Neural cell (in vitro differentiated cells): Measurements from ENCODE around the gene NTN5. TPM values are rescaled to one million over a fixed set of nuclear protein-coding genes. Genes with fewer than 3 reads are reported as not detected.

ENCODE experiments used
- H2AFZ ChIP-seq: fragments of 200-600, 300-800 bp; sonication (generic), shearing (Covaris generic); 2 replicates; pipeline ENCODE4 v1.6.0; 2014; ENCODE audit warnings: low read depth, mild to moderate bottlenecking, antibody characterized with exemption, low read length, moderate library complexity
- H3F3A ChIP-seq: fragments of 200-600 bp; shearing (Covaris generic); 2 replicates; pipeline ENCODE4 v1.6.1; 2016; ENCODE audit warnings: mild to moderate bottlenecking, moderate library complexity, mixed read lengths, antibody characterized with exemption, low read length; ENCODE audit not compliant: insufficient read depth, poor library complexity, severe bottlenecking
- H3K27ac ChIP-seq: fragments of 200-600, 300-800 bp; sonication (generic), shearing (Covaris generic); 2 replicates; pipeline ENCODE4 v1.5.1; 2014; ENCODE audit warnings: mild to moderate bottlenecking, low read length, moderate library complexity
- H3K27me3 ChIP-seq: fragments of 300-800, 200-600 bp; sonication (generic), shearing (Covaris generic); 2 replicates; pipeline ENCODE4 v1.6.0; 2014; ENCODE audit warnings: mild to moderate bottlenecking, low read depth, low read length, moderate library complexity; ENCODE audit not compliant: insufficient read depth
- H3K36me3 ChIP-seq: fragments of 300-800, 200-600 bp; sonication (generic), shearing (Covaris generic); 2 replicates; pipeline ENCODE4 v1.5.1; 2014; ENCODE audit warnings: mild to moderate bottlenecking, antibody characterized with exemption, low read length, moderate library complexity; ENCODE audit not compliant: insufficient read depth
- H3K4me2 ChIP-seq: fragments of 300-800, 200-600 bp; sonication (generic), shearing (Covaris generic); 2 replicates; pipeline ENCODE4 v1.6.0; 2014; ENCODE audit warnings: mild to moderate bottlenecking, low read length
- H3K4me3 ChIP-seq: fragments of 300-800, 200-600 bp; sonication (generic), shearing (Covaris generic); 2 replicates; pipeline ENCODE4 v1.5.1; 2014; ENCODE audit warnings: mild to moderate bottlenecking, low read length, moderate library complexity
- H3K79me2 ChIP-seq: fragments of 200-600 bp; shearing (Covaris generic); replicated peaks from 2 replicates; pipeline ENCODE4 v1.6.0; 2014; ENCODE audit warnings: mild to moderate bottlenecking, low read length, moderate library complexity; ENCODE audit not compliant: insufficient read depth
- H3K9ac ChIP-seq: fragments of 300-800, 200-600 bp; sonication (generic), shearing (Covaris generic); 2 replicates; pipeline ENCODE4 v1.6.1; 2016; ENCODE audit warnings: mild to moderate bottlenecking, low read length, mixed read lengths
- H3K9me2 ChIP-seq: fragments of 200-600 bp; shearing (Covaris generic); 2 replicates; pipeline ENCODE4 v1.6.1; 2016; ENCODE audit warnings: mild to moderate bottlenecking, low read length, mixed read lengths; ENCODE audit not compliant: insufficient read depth
- H3K9me3 ChIP-seq: fragments of 200-600, 300-800 bp; sonication (generic), shearing (Covaris generic); 2 replicates; pipeline ENCODE4 v1.6.1; 2016; ENCODE audit warnings: mild to moderate bottlenecking, mixed run types, low read length, moderate library complexity, mixed read lengths
- H4K20me1 ChIP-seq: fragments of 200-600 bp; shearing (Covaris generic); 2 replicates; pipeline ENCODE4 v1.6.1; 2016; ENCODE audit warnings: mild to moderate bottlenecking, mixed run types; ENCODE audit not compliant: insufficient read depth
- CTCF ChIP-seq: fragments of 450-650 bp; IDR thresholded peaks from 2 replicates; pipeline ENCODE4 v1.5.1; 2014; ENCODE audit warnings: antibody characterized with exemption, mild to moderate bottlenecking, moderate library complexity; ENCODE audit not compliant: poor library complexity, severe bottlenecking
- EP300 ChIP-seq: fragments of 450-650 bp; conservative IDR thresholded peaks from 2 replicates; pipeline ENCODE4 v1.6.1; 2014; ENCODE audit warnings: antibody characterized with exemption, mild to moderate bottlenecking, moderate library complexity; ENCODE audit not compliant: poor library complexity, severe bottlenecking
- EZH2 ChIP-seq: fragments of 200-600, 300-800 bp; shearing (Covaris generic), sonication (generic); IDR thresholded peaks from 2 replicates; pipeline ENCODE4 v1.6.1; 2014; ENCODE audit warnings: antibody characterized with exemption, low read length, borderline replicate concordance, mild to moderate bottlenecking; ENCODE audit not compliant: insufficient read depth, poor library complexity, severe bottlenecking
- MXI1 ChIP-seq: fragments of 450-650 bp; conservative IDR thresholded peaks from 2 replicates; pipeline ENCODE4 v1.6.1; 2014; ENCODE audit warnings: antibody characterized with exemption, mild to moderate bottlenecking; ENCODE audit not compliant: poor library complexity, severe bottlenecking
- POLR2AphosphoS5 ChIP-seq: IDR thresholded peaks from 2 replicates; pipeline ENCODE4 v1.6.1; 2012
- RAD21 ChIP-seq: fragments of 450-650 bp; conservative IDR thresholded peaks from 2 replicates; pipeline ENCODE4 v1.6.1; 2014; ENCODE audit warnings: antibody characterized with exemption, mild to moderate bottlenecking, moderate library complexity
- REST ChIP-seq: IDR thresholded peaks from 2 replicates; pipeline ENCODE4 v1.6.1; 2012; ENCODE audit warnings: borderline replicate concordance
- SMC3 ChIP-seq: fragments of 450-650 bp; conservative IDR thresholded peaks from 2 replicates; pipeline ENCODE4 v1.6.1; 2014; ENCODE audit warnings: antibody characterized with exemption, mild to moderate bottlenecking, moderate library complexity; ENCODE audit not compliant: poor library complexity
- TAF1 ChIP-seq: IDR thresholded peaks from 2 replicates; pipeline ENCODE4 v1.6.1; 2012; ENCODE audit warnings: low read depth
- polyA plus RNA-seq: library from polyadenylated mRNA; depleted of rRNA; stranded (reverse); fragments of >200 nt; gene quantifications from 2 replicates; pipeline ENCODE4 v1.2.3, GENCODE V29; 2014

Gene NTN5
- polyA plus RNA-seq, 1 donor from 2014 or later = not detected

GRCh38 chr19:48714759-48715675 is 42.2 kb upstream of the NTN5 start:
- H2AFZ ChIP-seq = peak overlapping the region; percentile 60
- TF ChIP-seq TAF1 (no peak), SMC3 (no peak), EP300 (no peak), REST (no peak), RAD21 (no peak), CTCF (no peak), EZH2 (no peak), POLR2AphosphoS5 (no peak), MXI1 (no peak)
- H3K4me3 ChIP-seq = peak overlapping the region; percentile 87
- H3F3A ChIP-seq = no peaks in the 10 kb centered on the region
- no peaks in the 10 kb centered on the region for H3K27me3 ChIP-seq
- no peaks in the 10 kb centered on the region for H4K20me1 ChIP-seq
- no peaks in the 10 kb centered on the region for H3K9me3 ChIP-seq
- H3K79me2 ChIP-seq = no peaks in the 10 kb centered on the region
- H3K9ac ChIP-seq = peak overlapping the region; percentile 65
- H3K9me2 ChIP-seq = no peaks in the 10 kb centered on the region
- peak overlapping the region; percentile 56 for H3K27ac ChIP-seq
- H3K36me3 ChIP-seq = no peaks in the 10 kb centered on the region
- H3K4me2 ChIP-seq = peak overlapping the region; percentile 51

DNA sequence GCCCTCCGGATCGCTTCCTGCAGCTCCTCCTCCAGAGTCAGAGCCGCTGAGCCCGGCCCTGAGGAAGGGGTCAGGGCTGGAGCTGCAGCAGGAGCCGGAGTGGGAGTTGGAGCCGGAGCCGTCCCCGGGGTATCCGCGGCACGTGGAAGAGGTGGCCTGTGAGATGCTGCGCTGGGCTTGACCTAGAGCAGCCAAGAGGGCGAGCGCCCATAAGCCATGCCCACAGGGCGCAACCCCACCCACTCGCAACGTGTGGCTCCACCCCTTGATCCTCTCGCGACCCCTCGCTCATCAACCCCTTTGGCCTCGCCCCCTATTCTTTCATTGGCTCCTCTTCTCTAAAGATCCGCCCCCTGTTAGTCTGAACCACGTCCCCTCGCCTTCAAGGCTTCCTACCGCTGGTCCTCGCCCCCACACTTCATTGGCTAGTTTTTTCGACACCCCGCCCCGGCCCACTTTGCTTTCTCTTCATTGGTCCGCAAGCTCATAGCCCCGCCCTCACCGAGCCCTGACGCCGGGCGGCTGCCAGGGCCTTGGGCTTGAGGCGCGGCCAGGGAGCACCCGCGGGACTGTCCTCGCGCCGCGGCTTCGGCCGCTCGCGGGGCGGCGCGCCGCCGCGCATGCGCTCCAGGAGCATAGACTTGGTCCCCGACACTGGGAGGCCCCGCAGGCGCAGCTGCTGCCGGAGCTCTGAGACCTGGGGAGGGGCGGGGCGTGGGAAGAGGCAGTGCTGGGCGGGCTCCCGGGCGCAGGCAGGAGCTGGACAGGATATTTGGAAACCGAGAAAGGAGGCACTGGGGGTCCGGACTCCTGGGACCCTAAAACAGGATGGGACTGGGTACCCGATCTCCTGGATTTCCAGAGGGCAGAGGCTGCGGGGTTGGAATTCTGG is 41.3 kb upstream of the NTN5 start:
- Histone ChIP-seq H3K4me2 (peak overlapping the region; percentile 79), H3K27ac (peak overlapping the region; percentile 56), H3K9ac (peak overlapping the region; percentile 74), H3K79me2 (no peaks in the 10 kb centered on the region), H4K20me1 (no peaks in the 10 kb centered on the region), H3F3A (no peaks in the 10 kb centered on the region), H3K36me3 (no peaks in the 10 kb centered on the region), H3K9me2 (no peaks in the 10 kb centered on the region), H2AFZ (peak overlapping the region; percentile 60), H3K27me3 (no peaks in the 10 kb centered on the region), H3K9me3 (no peaks in the 10 kb centered on the region), H3K4me3 (peak overlapping the region; percentile 87)
- TF ChIP-seq EP300 (no peak), POLR2AphosphoS5 (peak; percentile 76), SMC3 (peak; percentile 48), MXI1 (peak; percentile 57), REST (peak; percentile 29), TAF1 (no peak), RAD21 (peak; percentile 32), CTCF (peak; percentile 40), EZH2 (no peak)
